ENCODE data around the gene TNNI3K.

TNNI3K gene

DNA sequence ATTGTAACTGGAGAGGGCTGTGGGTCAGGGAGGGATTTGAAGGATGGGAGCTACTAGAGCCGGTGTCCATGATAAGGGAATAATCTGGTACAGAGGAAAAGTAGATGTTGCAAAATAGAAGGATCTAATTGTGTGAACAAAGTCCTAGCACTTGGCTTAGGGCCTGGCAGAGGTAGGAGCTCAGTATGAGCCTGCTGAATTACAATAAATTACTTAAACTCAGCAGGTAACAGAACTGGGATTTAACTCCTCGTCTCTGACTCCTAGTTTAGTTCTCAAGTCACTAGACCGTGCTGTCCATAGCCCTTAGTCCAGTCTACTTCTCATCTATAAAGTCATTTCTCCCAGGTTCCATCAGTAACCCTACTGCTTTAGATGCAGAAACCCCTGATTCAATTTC is 157.0 kb downstream of the TNNI3K start:
- DNase-seq (ENCODE audit: low spot score), result no peak

GRCh38 chr1:74392840-74393239 is 157.7 kb downstream of the TNNI3K start:
- no peak for DNase-seq (ENCODE audit: low spot score)

DNA sequence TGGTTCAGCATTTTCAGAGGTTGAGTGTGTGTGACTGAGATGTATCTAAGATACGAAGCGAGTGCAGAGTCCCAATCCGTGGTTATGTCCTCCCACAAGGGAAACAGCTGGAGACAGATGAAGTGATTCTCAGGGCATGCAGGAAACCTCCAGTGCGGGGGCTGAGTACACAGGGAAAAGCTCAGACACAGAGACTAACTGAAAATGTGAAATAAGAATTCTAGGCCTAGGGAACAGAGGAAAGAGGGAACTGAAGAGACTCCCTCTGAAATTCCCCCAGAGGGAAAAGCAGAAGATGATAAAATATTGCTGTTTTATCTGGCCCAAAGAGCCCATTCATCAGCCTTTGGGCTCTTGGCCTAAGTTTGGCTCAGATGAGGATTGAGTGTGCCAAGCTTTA is 160.4 kb downstream of the TNNI3K start:
- DNase-seq (ENCODE audit: low spot score), result no peak

DNA sequence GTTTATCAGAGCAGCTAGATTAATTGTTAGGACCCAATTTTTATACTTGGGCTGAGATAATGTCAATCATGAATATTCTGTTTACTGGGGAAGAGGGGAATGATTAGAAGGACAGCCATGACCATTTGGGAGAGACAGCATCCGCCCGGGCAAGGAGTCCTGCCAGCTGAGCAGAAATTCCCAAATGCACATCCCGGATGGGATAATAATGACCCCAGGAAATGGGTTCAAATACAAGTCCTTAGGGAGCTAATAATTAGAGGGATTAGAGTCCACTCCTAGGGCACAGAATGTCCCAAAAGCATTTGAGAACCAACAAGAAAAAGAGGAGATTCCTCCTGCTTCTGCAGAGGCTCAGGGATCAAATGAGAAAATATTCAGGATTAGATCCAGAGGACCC is 161.3 kb downstream of the TNNI3K start:
- no peak for DNase-seq (ENCODE audit: low spot score)

GRCh38 chr1:74396933-74397332 is 161.7 kb downstream of the TNNI3K start:
- DNase-seq (ENCODE audit: low spot score), result no peak

- no peak for DNase-seq (ENCODE audit: low spot score)
Observed at GRCh38 chr1:74399249-74399648, 164.1 kb downstream of the TNNI3K start.

DNA sequence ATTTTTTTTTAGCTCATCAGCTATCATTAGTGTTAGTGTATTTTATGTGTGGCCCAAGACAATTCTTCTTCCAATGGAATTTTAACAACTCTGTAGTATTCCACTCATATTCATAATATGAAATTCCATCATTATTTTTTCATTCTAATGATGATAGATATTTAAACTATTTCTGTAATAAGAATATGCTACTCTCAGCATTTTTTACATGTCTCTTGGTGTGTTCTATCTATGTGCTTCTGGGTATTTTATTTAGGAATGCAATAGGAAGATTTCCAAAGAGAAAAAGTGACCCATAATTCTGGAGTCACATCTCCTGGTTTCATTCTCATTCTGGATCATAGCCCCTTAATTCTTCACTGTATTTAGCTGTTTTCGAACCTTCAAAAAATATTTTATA is 167.7 kb downstream of the TNNI3K start:
- DNase-seq (ENCODE audit: low spot score), result no peak

DNA sequence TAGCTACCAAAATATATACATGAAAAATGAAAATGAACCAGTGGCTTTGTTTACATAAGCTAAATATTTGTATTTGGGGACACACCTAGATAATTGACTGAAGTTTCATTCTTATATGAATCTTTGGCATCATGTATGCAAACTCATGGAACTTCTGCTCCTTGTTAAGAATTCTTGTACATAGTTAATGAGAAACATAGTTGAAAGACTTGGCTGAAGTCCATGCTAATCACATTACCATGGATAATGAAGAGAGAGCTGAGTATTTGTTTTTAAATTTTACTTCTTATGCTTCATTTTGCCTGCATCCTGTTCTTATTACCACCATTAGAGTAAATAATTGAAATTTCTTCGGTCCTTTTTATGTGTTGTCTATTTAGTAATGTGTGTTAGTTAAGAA is 168.4 kb downstream of the TNNI3K start:
- DNase-seq (ENCODE audit: low spot score), result no peak

DNA sequence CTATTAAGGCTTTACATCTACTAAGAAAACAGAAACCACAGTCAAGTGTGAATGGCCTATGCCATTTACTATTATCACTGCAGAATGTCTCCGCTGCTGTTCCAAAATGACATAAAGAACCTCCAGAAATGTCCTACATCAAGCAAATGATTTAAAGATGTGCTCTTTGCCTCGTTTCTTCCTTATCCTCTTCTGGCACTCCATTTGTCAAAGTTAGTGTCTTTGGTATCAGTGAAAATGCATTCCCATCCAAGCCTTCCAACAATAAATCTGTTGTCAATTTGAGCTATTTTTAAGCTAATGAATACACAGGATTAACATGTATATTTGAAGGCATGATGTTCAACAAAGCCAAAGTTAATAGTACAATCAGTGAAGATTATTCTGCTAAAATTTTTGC is 171.6 kb downstream of the TNNI3K start:
- no peak for DNase-seq (ENCODE audit: low spot score)

GRCh38 chr1:74407902-74408301 is 172.7 kb downstream of the TNNI3K start:
- no peak for DNase-seq (ENCODE audit: low spot score)

- DNase-seq (ENCODE audit: low spot score), result no peak
Observed at GRCh38 chr1:74412244-74412643, 177.1 kb downstream of the TNNI3K start.

- DNase-seq (ENCODE audit: low spot score), result no peak
Observed at GRCh38 chr1:74415935-74416334, 180.7 kb downstream of the TNNI3K start.

DNA sequence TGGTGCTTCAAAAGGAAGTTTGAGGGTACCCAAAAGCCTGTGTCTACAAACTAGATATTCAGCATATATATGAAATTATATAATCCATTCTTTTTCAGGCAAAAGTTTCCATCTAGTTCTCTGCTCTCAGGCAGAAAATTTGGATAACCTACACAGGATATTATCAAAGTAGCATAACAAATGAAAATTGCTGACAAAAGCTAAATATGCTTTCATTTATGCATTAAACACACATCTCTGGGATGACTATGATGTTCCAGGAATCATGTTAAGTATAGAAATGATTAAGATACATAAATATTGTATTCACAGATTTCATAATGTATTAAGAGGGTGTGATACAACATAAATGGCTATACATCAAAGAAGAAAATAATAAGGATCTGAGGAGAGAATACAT is 184.4 kb downstream of the TNNI3K start:
- DNase-seq (ENCODE audit: low spot score), result no peak

DNA sequence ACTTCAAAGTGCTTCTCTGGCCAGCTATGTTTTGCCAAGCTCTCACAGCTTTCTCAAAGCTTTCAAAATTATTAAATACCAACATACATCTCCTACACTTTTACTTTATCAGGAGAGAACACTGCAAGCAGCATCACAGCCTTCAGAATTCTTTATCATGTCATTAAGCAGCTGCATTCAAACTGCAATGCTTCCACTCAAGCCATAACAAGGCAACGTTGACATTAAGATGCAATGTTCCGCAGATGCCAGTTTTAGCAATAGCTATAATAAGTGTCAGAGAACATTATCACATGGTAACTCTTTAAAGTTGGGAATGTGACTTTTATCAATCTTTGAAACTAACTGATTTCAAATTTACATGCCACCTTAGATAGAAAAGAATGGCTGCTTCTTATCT is 185.3 kb downstream of the TNNI3K start:
- DNase-seq (ENCODE audit: low spot score), result no peak

- DNase-seq (ENCODE audit: low spot score), result no peak
Observed at GRCh38 chr1:74422421-74423292, 187.5 kb downstream of the TNNI3K start.

DNA sequence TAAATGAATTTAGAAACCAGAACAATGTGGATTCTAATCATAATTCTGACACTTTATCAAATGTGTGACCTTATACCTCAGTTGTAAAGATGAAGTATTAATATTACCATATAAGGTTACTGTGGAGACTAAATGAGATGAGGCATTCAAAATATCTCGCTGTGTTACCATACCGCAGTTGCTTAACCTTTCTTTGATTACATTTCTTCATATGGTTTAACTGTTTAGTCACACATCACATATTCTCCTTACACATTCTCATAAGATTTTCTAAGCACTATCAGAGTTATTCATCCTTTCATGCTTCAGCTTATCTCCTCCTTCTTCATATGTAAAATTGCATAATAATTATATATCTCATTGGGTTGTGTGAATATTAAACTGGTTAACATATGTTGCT is 188.3 kb downstream of the TNNI3K start:
- DNase-seq (ENCODE audit: low spot score), result no peak

DNA sequence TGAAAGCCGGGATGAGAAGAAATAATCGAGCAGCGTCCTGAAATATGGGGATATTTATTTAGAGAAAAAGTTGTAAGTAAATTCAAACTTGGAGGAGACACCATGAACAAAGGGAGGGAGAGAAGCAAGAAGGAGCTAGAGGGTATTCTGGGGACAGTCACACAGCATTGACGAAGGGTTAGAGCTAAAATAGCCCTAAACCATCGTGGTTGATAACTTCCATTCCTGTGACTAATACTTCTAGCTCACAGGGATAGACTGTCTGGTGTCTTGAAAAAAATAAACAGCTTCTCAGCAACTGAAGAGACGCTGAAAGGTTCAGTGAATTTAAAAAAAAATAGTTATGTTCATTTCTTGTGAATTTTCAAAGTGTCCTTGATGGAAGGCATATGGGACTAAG is 190.5 kb downstream of the TNNI3K start:
- DNase-seq (ENCODE audit: low spot score), result no peak

GRCh38 chr1:74426208-74426937 is 191.2 kb downstream of the TNNI3K start:
- no peak for DNase-seq (ENCODE audit: low spot score)

- DNase-seq (ENCODE audit: low spot score), result no peak
Observed at GRCh38 chr1:74427681-74428080, 192.5 kb downstream of the TNNI3K start.

- DNase-seq (ENCODE audit: low spot score), result no peak
Observed at GRCh38 chr1:74429580-74429979, 194.4 kb downstream of the TNNI3K start.

- no peak for DNase-seq (ENCODE audit: low spot score)
Observed at GRCh38 chr1:74430342-74430934, 195.3 kb downstream of the TNNI3K start.

- DNase-seq (ENCODE audit: low spot score), result no peak
Observed at GRCh38 chr1:74431531-74431930, 196.3 kb downstream of the TNNI3K start.

DNA sequence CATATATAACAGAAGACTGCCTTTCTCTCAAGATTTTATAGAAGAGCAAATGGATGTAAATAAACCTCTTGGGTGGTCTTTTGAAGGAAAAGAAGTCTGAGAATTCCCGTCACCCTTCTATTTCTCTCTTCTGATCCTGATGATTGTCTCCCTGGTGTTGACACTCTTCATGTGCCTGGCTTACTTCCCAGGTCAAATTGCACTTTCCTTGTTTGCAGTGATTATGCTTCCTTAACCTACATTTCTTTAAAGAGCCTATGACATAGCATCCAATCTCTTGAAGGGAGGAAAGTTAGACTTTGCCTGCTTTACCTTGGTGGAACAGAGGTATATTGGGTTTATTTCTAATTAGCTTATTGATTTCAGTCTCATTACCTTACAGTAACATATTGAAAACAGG is 197.1 kb downstream of the TNNI3K start:
- no peak for DNase-seq (ENCODE audit: low spot score)

All from hematopoietic multipotent progenitor cell treated with erythropoietin and hydrocortisone succinate and interleukin-3 and kit ligand, for 17 days (in vitro differentiated cells).